Activated T-cell treated with anti-CD3 and anti-CD28 coated beads, Interleukin-2, amount 50 U/mL, for 24 hours (primary cell): ENCODE measurements around the gene CD93.

Experiments
- DNase-seq: peaks from one replicate; pipeline ENCODE4 v3.0.0-alpha.2; 2020
- H3K27ac Mint-ChIP-seq: 2 replicates; pipeline ENCODE4 v1.8.0; 2020; ENCODE audit warnings: mild to moderate bottlenecking, mixed read lengths
- H3K27me3 Mint-ChIP-seq: 2 replicates; pipeline ENCODE4 v1.8.0; 2020; ENCODE audit warnings: mixed read lengths
- H3K36me3 Mint-ChIP-seq: 2 replicates; pipeline ENCODE4 v1.8.0; 2020; ENCODE audit warnings: low read depth, mixed read lengths
- H3K4me1 Mint-ChIP-seq: 2 replicates; pipeline ENCODE4 v1.8.0; 2020; ENCODE audit warnings: low read depth, mixed read lengths
- H3K4me3 Mint-ChIP-seq: 2 replicates; pipeline ENCODE4 v1.8.0; 2020; ENCODE audit warnings: mild to moderate bottlenecking, moderate library complexity, mixed read lengths
- H3K9me3 Mint-ChIP-seq: 2 replicates; pipeline ENCODE4 v1.8.0; 2020; ENCODE audit warnings: mixed read lengths

The CD93 gene

GRCh38 chr20:23072892-23073586, 13.1 kb downstream of the CD93 start:
- Mint-ChIP-seq H3K27ac (no peak overlapping the region), H3K9me3 (no peaks in the 10 kb centered on the region), H3K27me3 (peaks cover 2% of the 10 kb centered on the region), H3K4me3 (no peak overlapping the region), H3K4me1 (no peaks in the 10 kb centered on the region), H3K36me3 (no peaks in the 10 kb centered on the region)
- DNase-seq, result no peak

GRCh38 chr20:23071996-23072395, 14.1 kb downstream of the CD93 start:
- Mint-ChIP-seq H3K9me3 (no peaks in the 10 kb centered on the region), H3K36me3 (no peaks in the 10 kb centered on the region), H3K27ac (no peak overlapping the region), H3K4me1 (no peaks in the 10 kb centered on the region), H3K27me3 (peaks cover 2% of the 10 kb centered on the region), H3K4me3 (no peak overlapping the region)
- DNase-seq, result no peak

GRCh38 chr20:23071398-23071797, 14.7 kb downstream of the CD93 start:
- Mint-ChIP-seq H3K36me3 (no peaks in the 10 kb centered on the region), H3K4me3 (no peak overlapping the region), H3K4me1 (no peaks in the 10 kb centered on the region), H3K9me3 (no peaks in the 10 kb centered on the region), H3K27me3 (peaks cover 5% of the 10 kb centered on the region), H3K27ac (no peak overlapping the region)
- no peak for DNase-seq

- Mint-ChIP-seq H3K27me3 (peaks cover 10% of the 10 kb centered on the region), H3K9me3 (no peaks in the 10 kb centered on the region), H3K36me3 (no peaks in the 10 kb centered on the region), H3K4me3 (no peak overlapping the region), H3K4me1 (no peaks in the 10 kb centered on the region), H3K27ac (no peak overlapping the region)
- DNase-seq, result no peak
These were observed 17.0 kb downstream of the CD93 start for GRCh38 chr20:23069108-23069507.

GRCh38 chr20:23068283-23068682, 17.8 kb downstream of the CD93 start:
- no peak overlapping the region for H3K4me3 Mint-ChIP-seq

GRCh38 chr20:23066772-23067171, 19.4 kb downstream of the CD93 start:
- H3K4me3 Mint-ChIP-seq, result no peak overlapping the region
- no peaks in the 10 kb centered on the region for H3K9me3 Mint-ChIP-seq
- DNase-seq, result no peak
- no peak overlapping the region for H3K27ac Mint-ChIP-seq
- H3K36me3 Mint-ChIP-seq, result no peaks in the 10 kb centered on the region
- peaks cover 10% of the 10 kb centered on the region for H3K27me3 Mint-ChIP-seq
- no peaks in the 10 kb centered on the region for H3K4me1 Mint-ChIP-seq

More at GRCh38 chr20:23068283-23068682, 17.8 kb downstream of the CD93 start:
- H3K36me3 Mint-ChIP-seq, result no peaks in the 10 kb centered on the region
- peaks cover 10% of the 10 kb centered on the region for H3K27me3 Mint-ChIP-seq
- H3K27ac Mint-ChIP-seq, result no peak overlapping the region
- no peaks in the 10 kb centered on the region for H3K4me1 Mint-ChIP-seq
- DNase-seq, result no peak
- H3K9me3 Mint-ChIP-seq, result no peaks in the 10 kb centered on the region

- no peak for DNase-seq
- H3K27ac Mint-ChIP-seq, result no peak overlapping the region
- peaks cover 10% of the 10 kb centered on the region for H3K27me3 Mint-ChIP-seq
- H3K4me1 Mint-ChIP-seq, result no peaks in the 10 kb centered on the region
- no peak overlapping the region for H3K4me3 Mint-ChIP-seq
- H3K9me3 Mint-ChIP-seq, result no peaks in the 10 kb centered on the region
- H3K36me3 Mint-ChIP-seq, result no peaks in the 10 kb centered on the region
These were observed 20.6 kb downstream of the CD93 start for GRCh38 chr20:23065266-23066201.

- Mint-ChIP-seq H3K4me1 (no peaks in the 10 kb centered on the region), H3K9me3 (no peaks in the 10 kb centered on the region), H3K36me3 (no peaks in the 10 kb centered on the region), H3K27me3 (peaks cover 9% of the 10 kb centered on the region), H3K27ac (no peak overlapping the region), H3K4me3 (no peak overlapping the region)
- DNase-seq, result no peak
These were observed 22.5 kb downstream of the CD93 start for GRCh38 chr20:23063581-23063980.

GRCh38 chr20:23063168-23063567, 23.0 kb downstream of the CD93 start:
- Mint-ChIP-seq H3K27ac (no peak overlapping the region), H3K4me3 (no peak overlapping the region), H3K36me3 (no peaks in the 10 kb centered on the region), H3K9me3 (no peaks in the 10 kb centered on the region), H3K4me1 (no peaks in the 10 kb centered on the region), H3K27me3 (peaks cover 9% of the 10 kb centered on the region)
- DNase-seq, result no peak

GRCh38 chr20:23062632-23063031, 23.5 kb downstream of the CD93 start:
- Mint-ChIP-seq H3K4me1 (no peaks in the 10 kb centered on the region), H3K4me3 (no peak overlapping the region), H3K9me3 (no peaks in the 10 kb centered on the region), H3K27me3 (peaks cover 9% of the 10 kb centered on the region), H3K36me3 (no peaks in the 10 kb centered on the region), H3K27ac (no peak overlapping the region)
- DNase-seq, result no peak

GRCh38 chr20:23061734-23062561, 24.2 kb downstream of the CD93 start:
- H3K9me3 Mint-ChIP-seq, result no peaks in the 10 kb centered on the region
- H3K4me3 Mint-ChIP-seq, result no peak overlapping the region
- H3K4me1 Mint-ChIP-seq, result no peaks in the 10 kb centered on the region
- no peak overlapping the region for H3K27ac Mint-ChIP-seq
- no peaks in the 10 kb centered on the region for H3K36me3 Mint-ChIP-seq
- H3K27me3 Mint-ChIP-seq, result peaks cover 8% of the 10 kb centered on the region
- no peak for DNase-seq

GRCh38 chr20:23061262-23061661, 24.9 kb downstream of the CD93 start:
- H3K4me3 Mint-ChIP-seq, result no peak overlapping the region
- no peak overlapping the region for H3K27ac Mint-ChIP-seq
- H3K27me3 Mint-ChIP-seq, result peaks cover 5% of the 10 kb centered on the region
- peaks cover 3% of the 10 kb centered on the region for H3K9me3 Mint-ChIP-seq
- no peak for DNase-seq
- H3K4me1 Mint-ChIP-seq, result no peaks in the 10 kb centered on the region
- H3K36me3 Mint-ChIP-seq, result no peaks in the 10 kb centered on the region

- Mint-ChIP-seq H3K4me3 (no peak overlapping the region), H3K27ac (no peak overlapping the region), H3K9me3 (peaks cover 3% of the 10 kb centered on the region), H3K36me3 (no peaks in the 10 kb centered on the region), H3K27me3 (peaks cover 5% of the 10 kb centered on the region), H3K4me1 (no peaks in the 10 kb centered on the region)
- no peak for DNase-seq
These were observed 25.5 kb downstream of the CD93 start for GRCh38 chr20:23060629-23061028.

- Mint-ChIP-seq H3K27me3 (peaks cover 3% of the 10 kb centered on the region), H3K4me3 (no peak overlapping the region), H3K9me3 (peaks cover 5% of the 10 kb centered on the region), H3K36me3 (no peaks in the 10 kb centered on the region), H3K27ac (no peak overlapping the region), H3K4me1 (no peaks in the 10 kb centered on the region)
- no peak for DNase-seq
These were observed 26.3 kb downstream of the CD93 start for GRCh38 chr20:23059846-23060245.
